HG03139 (cell line): ENCODE measurements around the gene PSMC2.
"Not testable (repeated sequence)": the region's sequence is repeated elsewhere in the genome, so short reads cannot be mapped to it uniquely, and the experiment has no call there.

Experiments
- ATAC-seq: cut with Tn5 transposase; IDR thresholded peaks from one replicate; pipeline ENCODE4 v1.9.1; 2021; ENCODE audit not compliant: unreplicated experiment

PSMC2 gene

DNA sequence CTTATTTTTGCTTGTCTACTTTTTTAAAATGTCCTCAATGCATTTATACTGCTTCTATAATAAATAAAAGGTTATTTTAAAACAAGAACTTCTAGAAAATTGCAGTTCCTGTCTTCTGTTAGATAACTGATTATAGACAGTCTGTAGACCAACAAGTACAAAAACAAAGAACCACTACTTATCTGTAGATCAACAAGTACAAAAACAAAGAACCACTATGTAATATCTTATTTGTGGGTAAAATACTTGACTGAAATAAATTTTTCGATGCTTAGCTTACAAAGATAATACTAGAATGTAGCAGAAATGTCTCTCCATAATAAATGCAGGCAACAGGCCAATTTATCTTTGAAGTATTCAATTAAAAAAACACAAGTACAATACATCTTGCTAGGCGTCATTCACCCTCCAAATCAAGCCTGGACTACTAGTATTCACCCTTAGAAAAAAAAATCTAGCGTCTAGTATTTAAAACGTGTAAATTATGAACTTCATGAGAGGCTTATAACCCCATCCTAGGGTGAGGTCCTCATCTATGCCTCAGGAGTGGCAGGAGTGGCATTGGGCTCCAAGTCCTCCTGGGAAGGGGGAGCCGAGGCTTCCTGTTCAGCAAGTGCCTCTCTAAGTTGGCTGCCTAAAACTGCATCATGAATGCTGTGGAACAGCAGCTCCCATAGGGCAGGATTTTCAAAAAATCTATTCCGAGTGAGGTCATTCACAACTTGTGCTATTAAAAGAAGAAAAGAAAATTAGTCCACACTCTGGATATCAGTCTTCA is 26.6 kb downstream of the PSMC2 start:
- no peak for ATAC-seq

- no peak for ATAC-seq
Measured at GRCh38 chr7:103379270-103379975, 32.0 kb downstream of the PSMC2 start.

DNA sequence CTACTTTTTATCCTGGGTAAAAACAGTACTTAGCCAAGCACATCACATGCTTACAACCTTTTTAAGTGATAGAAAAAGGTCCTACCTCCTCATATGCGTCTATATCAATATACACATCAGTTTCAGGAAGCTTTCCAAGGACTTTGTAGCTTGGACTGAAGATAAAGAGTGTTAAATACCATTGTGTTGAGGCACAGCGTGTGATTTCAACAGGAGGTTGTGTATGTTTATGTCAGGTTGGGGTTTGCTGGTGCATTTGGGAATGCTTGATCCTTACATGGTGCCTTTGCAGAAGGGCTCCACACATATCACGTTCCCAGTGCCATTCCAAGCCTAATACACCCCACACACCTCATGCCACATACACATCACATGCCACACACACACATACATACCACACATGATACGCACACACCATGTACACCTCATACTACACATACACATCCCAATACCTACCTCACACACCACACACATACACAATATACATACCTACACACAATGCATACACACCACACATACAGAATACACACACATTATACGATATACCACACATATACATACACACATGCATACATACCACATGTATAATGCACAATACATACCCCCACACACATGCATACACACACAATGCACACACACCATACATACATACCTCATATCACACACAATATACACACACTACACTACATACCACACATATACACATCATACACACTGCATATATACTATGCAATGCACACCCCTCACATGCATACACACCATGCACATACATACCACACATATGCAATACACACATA is 33.1 kb downstream of the PSMC2 start:
- ATAC-seq = no peak

DNA sequence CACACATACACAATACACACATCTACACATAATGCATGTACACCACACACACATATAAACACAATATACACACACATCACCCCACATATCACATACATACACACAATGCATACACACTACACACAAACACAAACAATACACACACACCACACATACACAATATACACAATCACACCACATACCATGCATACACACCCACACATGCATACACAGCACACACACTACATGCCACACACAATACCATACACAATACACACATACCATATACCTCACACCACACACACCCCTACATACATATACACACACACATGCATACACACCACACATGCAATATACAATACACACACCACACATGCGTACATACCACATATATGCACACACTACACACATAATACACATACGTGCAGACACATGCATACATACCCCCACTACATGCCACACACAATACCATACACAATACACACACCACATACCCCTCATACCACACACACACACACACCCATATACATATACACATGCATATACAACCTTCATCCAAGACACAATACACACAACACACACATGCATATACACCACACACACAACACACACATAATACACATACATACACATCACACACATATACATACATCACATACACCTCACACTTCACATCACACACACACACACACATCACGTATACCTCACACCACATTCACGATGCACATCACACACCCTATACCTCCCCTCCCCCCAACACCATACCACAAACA is 34.0 kb downstream of the PSMC2 start:
- no peak for ATAC-seq

- ATAC-seq = no peak
Measured at GRCh38 chr7:103382032-103382402, 34.6 kb downstream of the PSMC2 start.

GRCh38 chr7:103387242-103387641 is 39.8 kb downstream of the PSMC2 start:
- ATAC-seq = no peak

DNA sequence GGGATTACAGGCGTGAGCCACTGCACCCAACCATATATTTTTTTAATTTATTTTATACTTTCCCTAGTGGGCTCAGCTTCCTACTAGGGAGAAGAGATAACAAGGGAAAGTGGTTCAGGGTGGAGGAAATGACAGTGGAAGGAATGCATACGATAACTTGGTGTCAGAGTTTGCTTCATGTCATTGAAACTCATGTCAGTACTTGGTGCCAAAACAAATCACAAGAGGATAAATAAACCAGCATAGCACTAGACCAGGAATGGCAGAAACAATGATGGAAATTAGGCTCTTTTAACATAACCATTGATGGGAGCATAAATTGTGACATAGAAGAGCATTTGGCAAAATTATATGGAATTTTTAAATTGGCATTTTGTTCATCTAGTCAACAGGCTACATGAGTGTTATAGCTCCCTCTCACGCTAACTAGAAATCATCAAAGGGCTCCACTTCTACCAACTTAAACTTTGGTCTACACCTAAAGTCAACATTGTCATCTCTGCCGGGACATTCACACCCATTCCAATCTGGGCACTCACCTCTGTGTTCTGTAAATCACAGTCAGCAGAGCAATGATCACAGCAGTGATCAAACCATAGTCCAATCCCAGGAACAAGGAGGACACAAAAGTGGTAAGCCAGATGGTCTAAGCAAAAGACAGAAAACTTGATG is 41.2 kb downstream of the PSMC2 start:
- no peak for ATAC-seq

- ATAC-seq = no peak
Measured at GRCh38 chr7:103389263-103389662, 41.8 kb downstream of the PSMC2 start.

DNA sequence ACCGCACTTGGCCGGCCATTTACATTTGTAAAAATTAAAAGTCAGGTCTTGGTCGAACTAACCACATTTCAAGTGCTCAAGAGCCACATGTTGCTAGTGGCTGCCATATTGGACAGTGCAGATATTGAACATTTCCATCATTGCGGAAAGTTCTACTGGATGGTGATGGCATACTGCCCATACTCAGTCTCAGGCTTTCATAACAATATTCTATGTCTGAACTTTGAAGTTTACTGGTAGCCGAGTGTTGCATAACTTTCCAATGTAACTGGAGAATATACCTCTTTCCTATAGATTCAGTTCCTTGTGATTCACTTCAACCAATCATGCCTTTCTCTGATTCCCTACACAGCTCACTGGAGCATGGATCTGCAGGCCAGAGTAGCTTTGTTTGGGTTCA is 43.7 kb downstream of the PSMC2 start:
- no peak for ATAC-seq

DNA sequence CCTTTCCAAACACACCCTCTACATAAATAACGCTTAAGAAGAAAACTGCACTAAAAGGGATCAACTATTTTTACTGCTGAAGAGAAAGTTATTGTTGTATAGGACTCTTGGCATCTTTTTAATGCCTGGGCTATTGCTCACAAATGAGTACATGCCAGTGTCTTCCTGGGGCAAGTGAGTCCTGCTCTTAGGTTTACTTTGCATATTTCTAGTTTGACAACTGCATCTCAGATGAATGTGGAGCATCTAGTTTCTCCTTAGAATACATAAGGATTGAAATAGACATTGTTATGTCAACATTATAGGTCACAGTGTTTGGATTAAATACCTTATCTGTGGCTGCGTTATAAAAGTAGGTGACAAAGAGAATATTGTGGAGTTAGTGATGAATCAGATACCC is 44.5 kb downstream of the PSMC2 start:
- ATAC-seq = no peak

- ATAC-seq = no peak
Measured at GRCh38 chr7:103394566-103394965, 47.1 kb downstream of the PSMC2 start.

DNA sequence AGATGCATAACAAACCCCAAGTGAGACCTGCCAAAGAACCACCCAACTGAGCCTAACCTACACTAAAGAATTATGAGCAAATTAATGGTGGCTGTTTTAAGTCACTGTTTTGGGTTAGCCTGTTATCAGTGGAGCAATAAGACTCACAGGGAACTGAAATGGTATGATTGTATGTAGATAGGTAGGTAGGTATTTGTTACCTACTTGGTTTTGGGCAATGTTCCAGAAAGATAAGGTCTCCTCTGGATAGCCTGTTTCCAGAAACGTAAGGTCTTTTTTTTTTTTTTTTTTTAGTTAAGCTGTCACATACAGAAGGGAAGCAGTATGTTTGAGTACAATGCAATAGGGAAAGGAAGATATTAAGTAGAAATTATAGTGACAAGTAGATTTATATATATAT is 47.6 kb downstream of the PSMC2 start:
- no peak for ATAC-seq

- no peak for ATAC-seq
Measured at GRCh38 chr7:103396471-103396870, 49.0 kb downstream of the PSMC2 start.

- no peak for ATAC-seq
Measured at GRCh38 chr7:103398483-103399127, 51.2 kb downstream of the PSMC2 start.

- not testable (repeated sequence) for ATAC-seq
Measured at GRCh38 chr7:103399687-103400086, 52.2 kb downstream of the PSMC2 start.

DNA sequence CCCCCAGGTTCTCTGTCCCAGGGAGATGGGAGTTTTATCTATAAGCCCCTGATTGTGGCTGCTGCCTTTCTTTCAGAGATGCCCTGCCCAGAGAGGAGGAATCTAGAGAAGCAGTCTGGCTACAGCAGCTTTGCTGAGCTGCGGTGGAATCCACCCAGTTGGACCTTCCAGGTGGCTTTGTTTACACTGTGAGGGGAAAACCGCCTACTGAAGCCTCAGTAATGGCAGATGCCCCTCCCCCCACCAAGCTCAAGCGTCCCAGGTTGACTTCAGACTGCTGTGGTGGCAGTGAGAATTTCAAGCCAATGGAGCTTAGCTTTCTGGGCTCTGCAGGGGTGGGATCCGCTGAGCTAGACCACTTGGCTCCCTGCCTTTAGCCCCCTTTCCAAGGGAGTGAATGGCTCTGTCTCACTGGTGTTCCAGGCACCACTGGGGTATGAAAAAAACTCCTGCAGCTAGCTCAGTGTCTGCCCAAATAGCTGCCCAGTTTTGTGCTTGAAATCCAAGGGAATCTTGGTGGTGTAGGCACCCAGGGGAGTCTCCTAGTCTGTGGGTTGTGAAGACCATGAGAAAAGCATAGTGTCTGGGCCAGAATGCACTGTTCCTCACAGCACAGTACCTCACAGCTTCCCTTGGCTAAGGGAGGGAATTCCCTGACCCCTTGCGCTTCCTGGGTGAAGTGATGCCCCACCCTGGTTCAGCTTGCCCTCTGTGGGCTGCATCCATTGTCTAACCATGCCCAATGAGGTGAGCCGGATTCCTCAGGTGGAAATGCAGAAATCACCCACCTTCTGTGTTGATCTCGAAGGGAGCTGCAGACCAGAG is 58.6 kb downstream of the PSMC2 start:
- ATAC-seq = not testable (repeated sequence)

DNA sequence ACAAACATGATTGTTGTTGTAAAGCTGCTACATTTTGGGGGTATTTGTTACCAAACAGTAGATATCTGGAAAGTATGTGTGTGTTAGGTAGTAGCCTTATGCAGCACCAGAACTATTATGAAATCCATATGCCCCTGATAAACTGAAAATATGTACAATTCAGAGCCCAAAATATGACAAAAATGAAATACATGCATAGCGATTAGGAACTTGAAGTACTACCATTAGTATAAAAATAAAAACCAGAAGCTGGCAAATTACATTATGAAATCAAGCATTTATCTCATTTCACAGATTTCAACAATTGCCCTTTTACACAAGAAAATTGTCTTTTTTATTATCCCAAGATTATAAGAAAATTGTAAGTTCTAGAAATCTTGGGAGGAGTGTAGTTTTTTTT is 64.7 kb downstream of the PSMC2 start:
- no peak for ATAC-seq

DNA sequence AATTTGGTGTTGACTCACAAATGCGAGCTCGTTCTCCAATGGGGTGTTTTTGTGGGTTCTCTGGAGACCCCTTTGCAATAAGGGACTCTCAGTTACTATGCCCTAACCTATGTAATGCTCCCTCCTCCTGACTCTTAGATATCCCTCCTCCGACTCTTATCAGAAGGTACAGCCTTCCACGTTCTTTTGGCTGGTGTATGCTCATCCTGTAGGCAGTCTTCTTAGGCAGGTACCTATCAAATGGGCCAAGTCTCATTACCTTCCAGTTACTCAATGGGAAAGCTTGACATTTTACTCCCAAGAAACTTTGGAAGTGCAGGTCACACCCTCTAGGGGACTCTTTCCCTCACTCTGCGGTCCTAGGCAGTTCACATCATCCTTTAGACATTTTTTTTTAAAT is 66.0 kb downstream of the PSMC2 start:
- no peak for ATAC-seq

DNA sequence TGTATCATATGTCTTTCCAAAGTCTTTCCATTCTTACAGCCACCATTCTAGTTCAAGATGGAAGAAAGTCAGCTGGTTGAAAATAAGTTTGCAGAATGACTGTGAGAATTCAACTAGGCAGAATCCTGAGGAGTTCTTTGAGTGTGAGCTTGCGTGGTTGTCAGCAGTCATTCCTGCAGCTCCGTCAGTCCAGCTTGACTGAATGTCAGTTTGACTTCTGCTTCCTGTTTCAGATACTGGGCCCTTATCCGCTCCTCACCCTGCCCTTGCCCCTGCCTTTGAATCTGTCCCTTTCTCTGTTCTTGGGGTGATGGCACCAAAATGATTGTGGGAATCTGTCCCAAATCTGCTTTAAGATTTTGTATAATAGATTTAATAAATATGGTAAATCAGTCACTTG is 70.8 kb downstream of the PSMC2 start:
- no peak for ATAC-seq
